IMR-90 (cell line): ENCODE measurements around the gene RAB36. TPM values are rescaled to one million over a fixed set of nuclear protein-coding genes. Genes with fewer than 3 reads are reported as not detected.

Source experiments
- ATAC-seq: fragments of 200-7000 bp; cut with Tn5 transposase; 2 replicates; pipeline ENCODE4 v1.9.1; 2020; ENCODE audit warnings: low read depth, mild to moderate bottlenecking, moderate library complexity
- BruUV-seq: library from RNA; stranded (reverse); fragments of 400-500 nt; replicated peaks from 2 replicates; lab custom pipeline; 2021; lab: Mats Ljungman, UMichigan
- CTCF ChIA-PET: fragments of 300-600 bp; formaldehyde crosslinking; extraction: SDS; loops from one replicate; lab custom pipeline; 2021; ENCODE audit warnings: antibody characterized with exemption; lab: Yijun Ruan, JAX
- POLR2A ChIA-PET: fragments of 300-600 bp; sonication (Branson Sonifier 250); formaldehyde crosslinking; loops from one replicate; lab custom pipeline; 2022; ENCODE audit warnings: antibody characterized with exemption; ENCODE audit not compliant: unreplicated experiment; lab: Charles Lee
- DNase-seq: peaks from one replicate; pipeline ENCODE4 v3.0.0; 2013
- H2AFZ ChIP-seq: replicated peaks from 2 replicates; pipeline ENCODE3; 2013; ENCODE audit warnings: low read length, mild to moderate bottlenecking; ENCODE audit not compliant: poor library complexity
- H2AK5ac ChIP-seq: 2 replicates; pipeline ENCODE4 v1.6.1; 2013; ENCODE audit warnings: low read depth, low read length, inconsistent platforms
- H2AK9ac ChIP-seq: replicated peaks from 2 replicates; pipeline ENCODE3; 2013; ENCODE audit warnings: mild to moderate bottlenecking, low read depth, low read length, moderate library complexity; ENCODE audit not compliant: poor library complexity
- H2BK120ac ChIP-seq: 2 replicates; pipeline ENCODE4 v1.6.1; 2013; ENCODE audit warnings: low read depth, low read length, inconsistent platforms
- H2BK15ac ChIP-seq: 3 replicates; pipeline ENCODE4 v1.6.1; 2013; ENCODE audit warnings: low read depth, low read length, inconsistent platforms
- H2BK20ac ChIP-seq: 2 replicates; pipeline ENCODE4 v1.6.1; 2013; ENCODE audit warnings: low read depth, mild to moderate bottlenecking, inconsistent platforms, low read length, moderate library complexity
- H2BK5ac ChIP-seq: 2 replicates; pipeline ENCODE4 v1.6.1; 2013; ENCODE audit warnings: mild to moderate bottlenecking, low read depth, low read length, inconsistent platforms; ENCODE audit not compliant: poor library complexity, severe bottlenecking
- H3K14ac ChIP-seq: replicated peaks from 2 replicates; pipeline ENCODE4 v1.6.1; 2013; ENCODE audit warnings: low read depth, low read length, inconsistent platforms
- H3K18ac ChIP-seq: 2 replicates; pipeline ENCODE4 v1.6.1; 2013; ENCODE audit warnings: low read depth, low read length, control low read depth
- H3K23ac ChIP-seq: 2 replicates; pipeline ENCODE4 v1.6.1; 2013; ENCODE audit warnings: low read depth, low read length, inconsistent platforms
- H3K27ac ChIP-seq: 2 replicates; pipeline ENCODE4 v1.5.1; 2013; ENCODE audit warnings: mild to moderate bottlenecking, control low read depth, low read length; ENCODE audit not compliant: insufficient read depth
- H3K27me3 ChIP-seq: 2 replicates; pipeline ENCODE4 v1.6.1; 2013; ENCODE audit warnings: low read length; ENCODE audit not compliant: control insufficient read depth, insufficient read depth
- H3K36me3 ChIP-seq: 2 replicates; pipeline ENCODE4 v1.6.1; 2013; ENCODE audit warnings: low read length, mixed read lengths; ENCODE audit not compliant: control insufficient read depth, insufficient read depth
- H3K4ac ChIP-seq: 2 replicates; pipeline ENCODE4 v1.6.1; 2013; ENCODE audit warnings: low read depth, low read length, inconsistent platforms
- H3K4me1 ChIP-seq: 2 replicates; pipeline ENCODE4 v1.6.1; 2013; ENCODE audit warnings: low read length, mixed read lengths; ENCODE audit not compliant: control insufficient read depth, insufficient read depth
- H3K4me2 ChIP-seq: 2 replicates; pipeline ENCODE4 v1.6.1; 2013; ENCODE audit warnings: low read depth, mild to moderate bottlenecking, control low read depth, low read length, moderate library complexity
- H3K4me3 ChIP-seq: 2 replicates; pipeline ENCODE4 v1.5.1; 2013; ENCODE audit warnings: low read depth, mild to moderate bottlenecking, control low read depth, low read length, moderate library complexity; ENCODE audit not compliant: insufficient read depth
- H3K56ac ChIP-seq: 2 replicates; pipeline ENCODE4 v1.6.1; 2013; ENCODE audit warnings: low read length, inconsistent platforms; ENCODE audit not compliant: insufficient read depth; ENCODE audit errors: extremely low read depth
- H3K79me1 ChIP-seq, 2 experiments: 2 replicates each; pipeline ENCODE4 v1.6.1; 2013; ENCODE audit warnings: low read length in 2 of 2, inconsistent platforms in 1 of 2, low read depth in 1 of 2
- H3K9ac ChIP-seq: 2 replicates; pipeline ENCODE4 v1.6.1; 2013; ENCODE audit warnings: low read depth, low read length, control low read depth
- H3K9me1 ChIP-seq: 2 replicates; pipeline ENCODE4 v1.6.1; 2013; ENCODE audit warnings: low read length, inconsistent platforms; ENCODE audit not compliant: insufficient read depth
- H3K9me3 ChIP-seq: 2 replicates; pipeline ENCODE4 v1.6.1; 2013; ENCODE audit warnings: low read length; ENCODE audit not compliant: control insufficient read depth, insufficient read depth
- H4K20me1 ChIP-seq: 2 replicates; pipeline ENCODE4 v1.6.1; 2013; ENCODE audit warnings: low read length, inconsistent platforms; ENCODE audit not compliant: insufficient read depth
- H4K5ac ChIP-seq: 2 replicates; pipeline ENCODE4 v1.6.1; 2013; ENCODE audit warnings: mild to moderate bottlenecking, low read depth, low read length, control low read depth
- H4K8ac ChIP-seq, 2 experiments: 2 replicates each; pipeline ENCODE4 v1.6.1; 2013; ENCODE audit warnings: low read depth in 2 of 2, low read length in 2 of 2, control low read depth in 1 of 2, inconsistent platforms in 1 of 2
- H4K91ac ChIP-seq: 2 replicates; pipeline ENCODE4 v1.6.1; 2013; ENCODE audit warnings: low read depth, low read length, inconsistent platforms; ENCODE audit not compliant: insufficient read depth
- CEBPB ChIP-seq: IDR thresholded peaks from 2 replicates; pipeline ENCODE4 v1.6.1; 2012; ENCODE audit warnings: low read depth, low read length, improper control_type of control experiment
- WGBS, 2 experiments: methylation state at CpG; one replicate each; pipeline versions ENCODE4 v1.1.5 to v1.1.7; 2013; ENCODE audit warnings: missing lambda C conversion rate in 2 of 2; ENCODE audit not compliant: insufficient read length in 1 of 2; ENCODE audit errors: extremely low coverage in 2 of 2; 5-methylcytosine and 5-hydroxymethylcytosine counted together
- dilution Hi-C: fragments of 300-500 bp; cut with HindIII; formaldehyde crosslinking; loops from one replicate; pipeline ENCODE4 v1.14.3; 2018; ENCODE audit warnings: low sequenced_read_pairs; ENCODE audit not compliant: unreplicated experiment
- in situ Hi-C: fragments of 300-500 bp; cut with MboI; formaldehyde crosslinking; loops from 3 replicates; pipeline ENCODE4 v1.14.3; 2019; ENCODE audit warnings: low sequenced_read_pairs, inconsistent platforms, mixed read lengths
- intact Hi-C: fragments of 100-400 bp; cut with micrococcal nuclease; formaldehyde crosslinking; loops from 2 replicates; pipeline ENCODE4 v1.10.0; 2022
- polyA plus RNA-seq, 3 experiments: library from polyadenylated mRNA; depleted of rRNA; stranded (reverse); fragments of >200 nt; gene quantifications; 2 replicates each; pipeline ENCODE4 v1.2.3, GENCODE V29; 2012; ENCODE audit warnings: low replicate concordance in 1 of 3
- total RNA-seq: library from RNA; depleted of rRNA; stranded (reverse); fragments of >200 nt; gene quantifications from 2 replicates; pipeline ENCODE4 v1.2.3, GENCODE V29; 2012

The RAB36 gene
- total and polyA plus RNA-seq, 2 of the 4 experiments (the other 2 are of a cell fraction) = 3.6 to 4.0 TPM

DNA sequence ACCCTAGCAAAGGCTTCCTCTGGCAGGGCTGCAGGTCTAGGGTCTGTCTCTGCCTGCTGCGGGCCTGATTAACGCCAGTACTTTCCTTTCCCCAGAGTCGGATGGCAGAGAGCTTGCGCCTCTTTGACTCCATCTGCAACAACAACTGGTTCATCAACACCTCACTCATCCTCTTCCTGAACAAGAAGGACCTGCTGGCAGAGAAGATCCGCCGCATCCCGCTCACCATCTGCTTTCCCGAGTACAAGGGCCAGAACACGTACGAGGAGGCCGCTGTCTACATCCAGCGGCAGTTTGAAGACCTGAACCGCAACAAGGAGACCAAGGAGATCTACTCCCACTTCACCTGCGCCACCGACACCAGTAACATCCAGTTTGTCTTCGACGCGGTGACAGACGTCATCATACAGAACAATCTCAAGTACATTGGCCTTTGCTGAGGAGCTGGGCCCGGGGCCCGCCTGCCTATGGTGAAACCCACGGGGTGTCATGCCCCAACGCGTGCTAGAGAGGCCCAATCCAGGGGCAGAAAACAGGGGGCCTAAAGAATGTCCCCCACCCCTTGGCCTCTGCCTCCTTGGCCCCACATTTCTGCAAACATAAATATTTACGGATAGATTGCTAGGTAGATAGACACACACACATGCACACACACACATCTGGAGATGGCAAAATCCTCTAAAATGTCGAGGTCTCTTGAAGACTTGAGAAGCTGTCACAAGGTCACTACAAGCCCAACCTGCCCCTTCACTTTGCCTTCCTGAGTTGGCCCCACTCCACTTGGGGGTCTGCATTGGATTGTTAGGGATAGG, 22.1 kb upstream of the RAB36 start:
- no peak overlapping the region for H3K4ac ChIP-seq
- peaks cover 1% of the 10 kb centered on the region; the same call in 1 of the 2 replicates for H3K4me1 ChIP-seq
- H3K4me2 ChIP-seq = no peak overlapping the region
- no peaks in the 10 kb centered on the region for H3K9me3 ChIP-seq
- H4K91ac ChIP-seq = no peak overlapping the region
- H4K20me1 ChIP-seq = no peaks in the 10 kb centered on the region
- no peak overlapping the region for H3K4me3 ChIP-seq
- no peak for TF ChIP-seq CEBPB
- peaks cover 6% of the 10 kb centered on the region; the same call in 1 of the 2 replicates for H3K27me3 ChIP-seq
- H3K9ac ChIP-seq = no peak overlapping the region
- in situ Hi-C loops = loop anchor here (10.0 kb wide), 1 partner anchor 268 kb away; no protein-coding TSS in a partner anchor
- H3K23ac ChIP-seq = no peak overlapping the region
- H2BK20ac ChIP-seq = no peak overlapping the region
- intact Hi-C loops = no loop called here
- H3K14ac ChIP-seq = no peak overlapping the region
- H2BK120ac ChIP-seq = no peak overlapping the region
- no peak overlapping the region for H4K5ac ChIP-seq
- DNase-seq = no peak
- POLR2A ChIA-PET = interaction anchor here (0.7 kb wide), 1 partner anchor 257 kb away, joined by 3 read pairs; no protein-coding TSS in a partner anchor
- no TSS peak for BruUV-seq
- H4K8ac ChIP-seq = no peak overlapping the region
- no peaks in the 10 kb centered on the region for H3K79me1 ChIP-seq
- no peak overlapping the region for H3K18ac ChIP-seq
- no peak overlapping the region for H2AK5ac ChIP-seq
- no peak overlapping the region for H3K56ac ChIP-seq
- CTCF ChIA-PET = interaction anchor here (2.4 kb wide), 1 partner anchor 164 kb away, joined by 5 read pairs; no protein-coding TSS in a partner anchor
- H2AK9ac ChIP-seq = no peak overlapping the region
- no peak overlapping the region for H3K27ac ChIP-seq
- 87% methylated on average over 13 of the region's 26 CpGs; no CpG with 5 or more reads in 1 of the 2 experiments for WGBS, 2 experiments
- H2AFZ ChIP-seq = no peak overlapping the region
- no peak overlapping the region for H2BK5ac ChIP-seq
- no peak for ATAC-seq
- H3K36me3 ChIP-seq = no peaks in the 10 kb centered on the region
- H3K9me1 ChIP-seq = no peaks in the 10 kb centered on the region
- dilution Hi-C loops = no loop called here
- no peak overlapping the region for H2BK15ac ChIP-seq
